ENCODE measurements around the gene OCA2.

OCA2 gene

GRCh38 chr15:27933562-27933961 is 165.6 kb downstream of the OCA2 start:
- DNase-seq = no peak
- no peak overlapping the region for H3K4me3 ChIP-seq (ENCODE audit: insufficient read depth, low read depth, low read length, poor library complexity, severe bottlenecking)
- peaks cover 3% of the 10 kb centered on the region for H3K9me3 ChIP-seq (ENCODE audit: control insufficient read depth, low read length)
- no peaks in the 10 kb centered on the region for H3K27me3 ChIP-seq (replicated peaks; ENCODE audit: control insufficient read depth, insufficient read depth, low read length, poor library complexity, severe bottlenecking)
- no peak overlapping the region for H3K27ac ChIP-seq (ENCODE audit: insufficient read depth, low read length, poor library complexity, severe bottlenecking)
- H3K36me3 ChIP-seq (ENCODE audit: control insufficient read depth, insufficient read depth, low read length) = no peaks in the 10 kb centered on the region
- no peaks in the 10 kb centered on the region for H3K4me1 ChIP-seq (ENCODE audit: control insufficient read depth, insufficient read depth, low read length, poor library complexity, severe bottlenecking)

- H3K27me3 ChIP-seq (replicated peaks; ENCODE audit: control insufficient read depth, insufficient read depth, low read length, poor library complexity, severe bottlenecking) = no peaks in the 10 kb centered on the region
- H3K36me3 ChIP-seq (ENCODE audit: control insufficient read depth, insufficient read depth, low read length) = no peaks in the 10 kb centered on the region
- H3K27ac ChIP-seq (ENCODE audit: insufficient read depth, low read length, poor library complexity, severe bottlenecking) = no peak overlapping the region
- H3K4me3 ChIP-seq (ENCODE audit: insufficient read depth, low read depth, low read length, poor library complexity, severe bottlenecking) = no peak overlapping the region
- DNase-seq = no peak
- peaks cover 3% of the 10 kb centered on the region for H3K9me3 ChIP-seq (ENCODE audit: control insufficient read depth, low read length)
- no peaks in the 10 kb centered on the region for H3K4me1 ChIP-seq (ENCODE audit: control insufficient read depth, insufficient read depth, low read length, poor library complexity, severe bottlenecking)
Measured at GRCh38 chr15:27932600-27932999, 166.5 kb downstream of the OCA2 start.

GRCh38 chr15:27928386-27928785 is 170.7 kb downstream of the OCA2 start:
- Histone ChIP-seq H3K27ac (ENCODE audit: insufficient read depth, low read length, poor library complexity, severe bottlenecking) (no peak overlapping the region), H3K27me3 (replicated peaks; ENCODE audit: control insufficient read depth, insufficient read depth, low read length, poor library complexity, severe bottlenecking) (no peaks in the 10 kb centered on the region), H3K4me3 (ENCODE audit: insufficient read depth, low read depth, low read length, poor library complexity, severe bottlenecking) (no peak overlapping the region), H3K4me1 (ENCODE audit: control insufficient read depth, insufficient read depth, low read length, poor library complexity, severe bottlenecking) (no peaks in the 10 kb centered on the region), H3K36me3 (ENCODE audit: control insufficient read depth, insufficient read depth, low read length) (no peaks in the 10 kb centered on the region), H3K9me3 (ENCODE audit: control insufficient read depth, low read length) (no peaks in the 10 kb centered on the region)
- no peak for DNase-seq

GRCh38 chr15:27912283-27912682 is 186.8 kb downstream of the OCA2 start:
- H3K9me3 ChIP-seq (ENCODE audit: control insufficient read depth, low read length) = no peaks in the 10 kb centered on the region
- H3K4me3 ChIP-seq (ENCODE audit: insufficient read depth, low read depth, low read length, poor library complexity, severe bottlenecking) = no peak overlapping the region
- H3K27me3 ChIP-seq (replicated peaks; ENCODE audit: control insufficient read depth, insufficient read depth, low read length, poor library complexity, severe bottlenecking) = no peaks in the 10 kb centered on the region
- H3K27ac ChIP-seq (ENCODE audit: insufficient read depth, low read length, poor library complexity, severe bottlenecking) = no peak overlapping the region
- H3K4me1 ChIP-seq (ENCODE audit: control insufficient read depth, insufficient read depth, low read length, poor library complexity, severe bottlenecking) = no peaks in the 10 kb centered on the region
- DNase-seq = no peak
- no peaks in the 10 kb centered on the region for H3K36me3 ChIP-seq (ENCODE audit: control insufficient read depth, insufficient read depth, low read length)

DNA sequence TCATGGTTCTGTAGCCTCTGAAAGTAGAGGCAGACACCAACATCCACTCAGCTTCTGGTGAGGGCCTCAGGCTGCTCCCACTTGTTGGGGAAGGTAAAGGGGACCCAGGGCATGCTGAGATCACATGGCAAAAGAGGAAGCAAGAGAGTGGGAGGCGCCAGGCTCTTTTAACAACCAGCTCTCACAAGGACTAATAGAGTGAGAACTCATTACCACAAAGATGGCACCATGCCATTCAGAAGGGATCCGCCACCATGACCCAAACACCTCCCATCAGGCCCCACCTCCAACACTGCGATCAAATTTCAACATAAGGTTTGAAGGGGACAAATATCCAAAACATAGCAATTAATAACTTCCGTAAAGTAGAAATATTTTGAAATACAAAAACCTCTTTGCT is 192.3 kb downstream of the OCA2 start:
- Histone ChIP-seq H3K9me3 (ENCODE audit: control insufficient read depth, low read length) (no peaks in the 10 kb centered on the region), H3K27me3 (replicated peaks; ENCODE audit: control insufficient read depth, insufficient read depth, low read length, poor library complexity, severe bottlenecking) (no peaks in the 10 kb centered on the region), H3K4me1 (ENCODE audit: control insufficient read depth, insufficient read depth, low read length, poor library complexity, severe bottlenecking) (no peaks in the 10 kb centered on the region), H3K4me3 (ENCODE audit: insufficient read depth, low read depth, low read length, poor library complexity, severe bottlenecking) (no peak overlapping the region), H3K27ac (ENCODE audit: insufficient read depth, low read length, poor library complexity, severe bottlenecking) (no peak overlapping the region), H3K36me3 (ENCODE audit: control insufficient read depth, insufficient read depth, low read length) (no peaks in the 10 kb centered on the region)
- DNase-seq = no peak

GRCh38 chr15:27903405-27903804 is 195.7 kb downstream of the OCA2 start:
- H3K4me1 ChIP-seq (ENCODE audit: control insufficient read depth, insufficient read depth, low read length, poor library complexity, severe bottlenecking) = no peaks in the 10 kb centered on the region
- H3K27ac ChIP-seq (ENCODE audit: insufficient read depth, low read length, poor library complexity, severe bottlenecking) = no peak overlapping the region
- DNase-seq = no peak
- no peaks in the 10 kb centered on the region for H3K9me3 ChIP-seq (ENCODE audit: control insufficient read depth, low read length)
- no peaks in the 10 kb centered on the region for H3K36me3 ChIP-seq (ENCODE audit: control insufficient read depth, insufficient read depth, low read length)
- no peak overlapping the region for H3K4me3 ChIP-seq (ENCODE audit: insufficient read depth, low read depth, low read length, poor library complexity, severe bottlenecking)
- H3K27me3 ChIP-seq (replicated peaks; ENCODE audit: control insufficient read depth, insufficient read depth, low read length, poor library complexity, severe bottlenecking) = no peaks in the 10 kb centered on the region

GRCh38 chr15:27902680-27903385 is 196.3 kb downstream of the OCA2 start:
- no peaks in the 10 kb centered on the region for H3K4me1 ChIP-seq (ENCODE audit: control insufficient read depth, insufficient read depth, low read length, poor library complexity, severe bottlenecking)
- no peak overlapping the region for H3K27ac ChIP-seq (ENCODE audit: insufficient read depth, low read length, poor library complexity, severe bottlenecking)
- no peaks in the 10 kb centered on the region for H3K9me3 ChIP-seq (ENCODE audit: control insufficient read depth, low read length)
- DNase-seq = no peak
- no peaks in the 10 kb centered on the region for H3K27me3 ChIP-seq (replicated peaks; ENCODE audit: control insufficient read depth, insufficient read depth, low read length, poor library complexity, severe bottlenecking)
- no peak overlapping the region for H3K4me3 ChIP-seq (ENCODE audit: insufficient read depth, low read depth, low read length, poor library complexity, severe bottlenecking)
- no peaks in the 10 kb centered on the region for H3K36me3 ChIP-seq (ENCODE audit: control insufficient read depth, insufficient read depth, low read length)

DNA sequence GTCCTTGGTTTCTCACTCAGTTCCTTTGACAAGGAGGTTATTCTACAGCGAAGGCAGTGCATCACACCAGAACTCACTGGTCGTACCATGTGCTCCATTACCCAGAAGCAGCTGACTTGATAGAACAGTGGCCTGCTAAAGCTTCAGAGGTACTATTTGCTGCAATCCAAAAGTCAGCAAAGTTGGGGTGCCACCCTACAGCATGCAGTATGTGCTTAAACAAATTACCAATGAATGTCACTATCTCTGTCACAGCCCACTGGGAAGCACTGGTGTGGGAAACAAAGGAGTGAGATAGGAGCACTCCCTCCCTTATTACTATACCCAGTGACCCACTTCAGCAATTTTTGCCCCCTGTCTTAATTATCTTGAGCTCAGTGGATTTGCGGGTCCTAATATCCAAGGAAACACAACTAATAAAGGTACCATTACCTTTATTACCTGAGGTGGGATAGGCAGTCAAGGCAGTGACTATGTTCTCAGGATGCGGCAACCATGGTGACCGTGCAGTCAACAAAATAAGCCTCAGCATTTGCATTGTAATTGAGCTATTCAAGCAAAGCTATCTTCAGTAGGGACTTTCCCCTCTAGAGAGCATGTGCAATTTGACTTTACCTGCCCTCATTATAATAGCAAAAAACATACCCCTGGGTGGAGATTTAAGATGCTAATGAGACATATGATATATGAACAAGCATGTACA is 199.4 kb downstream of the OCA2 start:
- no peaks in the 10 kb centered on the region for H3K27me3 ChIP-seq (replicated peaks; ENCODE audit: control insufficient read depth, insufficient read depth, low read length, poor library complexity, severe bottlenecking)
- H3K4me3 ChIP-seq (ENCODE audit: insufficient read depth, low read depth, low read length, poor library complexity, severe bottlenecking) = no peak overlapping the region
- no peaks in the 10 kb centered on the region for H3K36me3 ChIP-seq (ENCODE audit: control insufficient read depth, insufficient read depth, low read length)
- no peaks in the 10 kb centered on the region for H3K4me1 ChIP-seq (ENCODE audit: control insufficient read depth, insufficient read depth, low read length, poor library complexity, severe bottlenecking)
- DNase-seq = no peak
- H3K9me3 ChIP-seq (ENCODE audit: control insufficient read depth, low read length) = no peaks in the 10 kb centered on the region
- H3K27ac ChIP-seq (ENCODE audit: insufficient read depth, low read length, poor library complexity, severe bottlenecking) = no peak overlapping the region

DNA sequence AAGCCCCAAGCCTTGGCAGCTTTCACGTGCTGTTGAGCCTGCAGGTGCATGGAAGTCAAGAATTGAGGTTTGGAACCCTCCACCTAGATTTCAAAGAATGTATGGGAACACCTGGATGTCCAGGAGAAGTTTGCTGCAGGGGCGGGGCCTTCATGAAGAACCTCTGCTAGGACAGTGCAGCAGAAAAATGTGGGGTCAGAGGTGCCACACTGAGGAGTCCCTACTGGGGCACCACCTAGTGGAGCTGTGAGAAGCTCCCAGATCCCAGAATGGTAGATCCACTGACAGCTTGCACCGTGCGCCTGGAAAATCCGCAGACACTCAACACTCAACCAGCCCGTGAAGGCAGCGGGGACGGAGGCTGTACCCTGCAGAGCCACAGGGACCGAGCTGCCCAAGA is 201.6 kb downstream of the OCA2 start:
- DNase-seq = no peak
- Histone ChIP-seq H3K9me3 (ENCODE audit: control insufficient read depth, low read length) (no peaks in the 10 kb centered on the region), H3K4me3 (ENCODE audit: insufficient read depth, low read depth, low read length, poor library complexity, severe bottlenecking) (no peak overlapping the region), H3K27ac (ENCODE audit: insufficient read depth, low read length, poor library complexity, severe bottlenecking) (no peak overlapping the region), H3K27me3 (replicated peaks; ENCODE audit: control insufficient read depth, insufficient read depth, low read length, poor library complexity, severe bottlenecking) (no peaks in the 10 kb centered on the region), H3K4me1 (ENCODE audit: control insufficient read depth, insufficient read depth, low read length, poor library complexity, severe bottlenecking) (no peaks in the 10 kb centered on the region), H3K36me3 (ENCODE audit: control insufficient read depth, insufficient read depth, low read length) (no peaks in the 10 kb centered on the region)

- DNase-seq = no peak
- Histone ChIP-seq H3K36me3 (ENCODE audit: control insufficient read depth, insufficient read depth, low read length) (no peaks in the 10 kb centered on the region), H3K4me1 (ENCODE audit: control insufficient read depth, insufficient read depth, low read length, poor library complexity, severe bottlenecking) (no peaks in the 10 kb centered on the region), H3K4me3 (ENCODE audit: insufficient read depth, low read depth, low read length, poor library complexity, severe bottlenecking) (no peak overlapping the region), H3K9me3 (ENCODE audit: control insufficient read depth, low read length) (no peaks in the 10 kb centered on the region), H3K27ac (ENCODE audit: insufficient read depth, low read length, poor library complexity, severe bottlenecking) (no peak overlapping the region), H3K27me3 (replicated peaks; ENCODE audit: control insufficient read depth, insufficient read depth, low read length, poor library complexity, severe bottlenecking) (no peaks in the 10 kb centered on the region)
Measured at GRCh38 chr15:27894645-27895044, 204.5 kb downstream of the OCA2 start.
